Measurements from ENCODE around the gene SF3A2. TPM values are rescaled to one million over a fixed set of nuclear protein-coding genes. Genes with fewer than 3 reads are reported as not detected.

Gene SF3A2
- total RNA-seq, 1 donor, result 27.9 TPM

GRCh38 chr19:2193807-2194206, 42.8 kb upstream of the SF3A2 start:
- H3K4me2 ChIP-seq (ENCODE audit: insufficient read depth, low read length), result no peak overlapping the region
- no peak overlapping the region for H3K27ac ChIP-seq (ENCODE audit: low read depth, low read length)
- peaks cover 50% of the 10 kb centered on the region for H4K20me1 ChIP-seq (ENCODE audit: insufficient read depth, low read length)
- H3K9me3 ChIP-seq (ENCODE audit: low read depth, low read length), result no peaks in the 10 kb centered on the region
- no peaks in the 10 kb centered on the region for H3K4me1 ChIP-seq (ENCODE audit: insufficient read depth, low read length)
- no peaks in the 10 kb centered on the region for H3K27me3 ChIP-seq (ENCODE audit: insufficient read depth, low read length)
- H3K4me3 ChIP-seq (ENCODE audit: insufficient read depth, low read length), result no peak overlapping the region
- DNase-seq (ENCODE audit: insufficient read length, low spot score, missing footprints), result no peak
- peaks cover 98% of the 10 kb centered on the region for H3K79me2 ChIP-seq (ENCODE audit: insufficient read depth, low read length)
- peaks cover 62% of the 10 kb centered on the region for H3K36me3 ChIP-seq (ENCODE audit: insufficient read depth, low read length)
- TF ChIP-seq CTCF (IDR thresholded peaks at IDR 0.05; ENCODE audit: extremely low read depth, low read depth, low read length), result no peak
- no peak overlapping the region for H2AFZ ChIP-seq (ENCODE audit: low read length)

- Histone ChIP-seq H3K79me2 (ENCODE audit: insufficient read depth, low read length) (peaks cover 98% of the 10 kb centered on the region), H3K36me3 (ENCODE audit: insufficient read depth, low read length) (peaks cover 58% of the 10 kb centered on the region), H2AFZ (ENCODE audit: low read length) (no peak overlapping the region), H3K9me3 (ENCODE audit: low read depth, low read length) (no peaks in the 10 kb centered on the region), H3K4me3 (ENCODE audit: insufficient read depth, low read length) (no peak overlapping the region), H3K4me1 (ENCODE audit: insufficient read depth, low read length) (peaks cover 4% of the 10 kb centered on the region), H3K27ac (ENCODE audit: low read depth, low read length) (no peak overlapping the region), H3K4me2 (ENCODE audit: insufficient read depth, low read length) (no peak overlapping the region), H4K20me1 (ENCODE audit: insufficient read depth, low read length) (peaks cover 54% of the 10 kb centered on the region), H3K27me3 (ENCODE audit: insufficient read depth, low read length) (no peaks in the 10 kb centered on the region)
- no peak for DNase-seq (ENCODE audit: insufficient read length, low spot score, missing footprints)
- TF ChIP-seq CTCF (IDR thresholded peaks at IDR 0.05; ENCODE audit: extremely low read depth, low read depth, low read length), result no peak
These were observed 42.0 kb upstream of the SF3A2 start for GRCh38 chr19:2194513-2195078.

GRCh38 chr19:2195361-2195760, 41.3 kb upstream of the SF3A2 start:
- H2AFZ ChIP-seq (ENCODE audit: low read length), result no peak overlapping the region
- H4K20me1 ChIP-seq (ENCODE audit: insufficient read depth, low read length), result peaks cover 51% of the 10 kb centered on the region
- peaks cover 98% of the 10 kb centered on the region for H3K79me2 ChIP-seq (ENCODE audit: insufficient read depth, low read length)
- H3K36me3 ChIP-seq (ENCODE audit: insufficient read depth, low read length), result peaks cover 50% of the 10 kb centered on the region
- no peak overlapping the region for H3K4me3 ChIP-seq (ENCODE audit: insufficient read depth, low read length)
- DNase-seq (ENCODE audit: insufficient read length, low spot score, missing footprints), result no peak
- H3K4me1 ChIP-seq (ENCODE audit: insufficient read depth, low read length), result peaks cover 4% of the 10 kb centered on the region
- H3K27me3 ChIP-seq (ENCODE audit: insufficient read depth, low read length), result no peaks in the 10 kb centered on the region
- no peak overlapping the region for H3K4me2 ChIP-seq (ENCODE audit: insufficient read depth, low read length)
- TF ChIP-seq CTCF (IDR thresholded peaks at IDR 0.05; ENCODE audit: extremely low read depth, low read depth, low read length), result no peak
- no peaks in the 10 kb centered on the region for H3K9me3 ChIP-seq (ENCODE audit: low read depth, low read length)
- no peak overlapping the region for H3K27ac ChIP-seq (ENCODE audit: low read depth, low read length)

- Histone ChIP-seq H3K4me1 (ENCODE audit: insufficient read depth, low read length) (peaks cover 4% of the 10 kb centered on the region), H3K4me2 (ENCODE audit: insufficient read depth, low read length) (no peak overlapping the region), H3K79me2 (ENCODE audit: insufficient read depth, low read length) (peaks cover 98% of the 10 kb centered on the region), H3K36me3 (ENCODE audit: insufficient read depth, low read length) (peaks cover 49% of the 10 kb centered on the region), H3K27ac (ENCODE audit: low read depth, low read length) (no peak overlapping the region), H3K4me3 (ENCODE audit: insufficient read depth, low read length) (no peak overlapping the region), H2AFZ (ENCODE audit: low read length) (no peak overlapping the region), H3K9me3 (ENCODE audit: low read depth, low read length) (no peaks in the 10 kb centered on the region), H3K27me3 (ENCODE audit: insufficient read depth, low read length) (no peaks in the 10 kb centered on the region), H4K20me1 (ENCODE audit: insufficient read depth, low read length) (peaks cover 51% of the 10 kb centered on the region)
- no peak for DNase-seq (ENCODE audit: insufficient read length, low spot score, missing footprints)
- TF ChIP-seq CTCF (IDR thresholded peaks at IDR 0.05; ENCODE audit: extremely low read depth, low read depth, low read length), result no peak
These were observed 40.7 kb upstream of the SF3A2 start for GRCh38 chr19:2195914-2196313.

All from osteoblast (primary cell).